HG03342 (cell line): ENCODE data around the gene PGAP3.

Source experiments
- ATAC-seq: cut with Tn5 transposase; IDR thresholded peaks from one replicate; pipeline ENCODE4 v1.9.1; 2021; ENCODE audit warnings: mild to moderate bottlenecking, moderate library complexity; ENCODE audit not compliant: unreplicated experiment

The PGAP3 gene

GRCh38 chr17:39660397-39661385, 27.2 kb downstream of the PGAP3 start:
- ATAC-seq = no peak

- ATAC-seq = no peak
Observed at GRCh38 chr17:39660011-39660360, 27.9 kb downstream of the PGAP3 start.

GRCh38 chr17:39659279-39660010, 28.4 kb downstream of the PGAP3 start:
- ATAC-seq = no peak

GRCh38 chr17:39658760-39659159, 29.1 kb downstream of the PGAP3 start:
- ATAC-seq = no peak

GRCh38 chr17:39658346-39658745, 29.5 kb downstream of the PGAP3 start:
- no peak for ATAC-seq

DNA sequence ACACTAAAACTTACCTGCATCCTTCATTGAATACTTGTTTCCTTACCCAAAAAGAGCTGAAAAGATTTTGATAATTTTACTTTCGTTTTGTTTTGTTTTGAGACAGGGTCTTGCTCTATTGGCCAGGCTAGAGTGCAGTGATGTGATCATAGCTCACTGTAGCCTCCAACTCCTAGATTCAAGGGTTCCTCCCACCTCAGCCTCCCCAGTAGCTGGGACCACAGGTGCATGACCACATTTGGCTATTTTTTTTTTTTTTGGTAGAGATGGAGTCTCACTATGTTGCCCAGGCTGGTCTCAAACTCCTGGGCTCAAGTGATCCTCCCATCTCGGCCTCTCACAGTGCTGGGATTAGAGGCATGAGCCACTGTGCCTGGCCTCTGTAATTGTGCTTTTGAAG, 32.8 kb downstream of the PGAP3 start:
- ATAC-seq = no peak

DNA sequence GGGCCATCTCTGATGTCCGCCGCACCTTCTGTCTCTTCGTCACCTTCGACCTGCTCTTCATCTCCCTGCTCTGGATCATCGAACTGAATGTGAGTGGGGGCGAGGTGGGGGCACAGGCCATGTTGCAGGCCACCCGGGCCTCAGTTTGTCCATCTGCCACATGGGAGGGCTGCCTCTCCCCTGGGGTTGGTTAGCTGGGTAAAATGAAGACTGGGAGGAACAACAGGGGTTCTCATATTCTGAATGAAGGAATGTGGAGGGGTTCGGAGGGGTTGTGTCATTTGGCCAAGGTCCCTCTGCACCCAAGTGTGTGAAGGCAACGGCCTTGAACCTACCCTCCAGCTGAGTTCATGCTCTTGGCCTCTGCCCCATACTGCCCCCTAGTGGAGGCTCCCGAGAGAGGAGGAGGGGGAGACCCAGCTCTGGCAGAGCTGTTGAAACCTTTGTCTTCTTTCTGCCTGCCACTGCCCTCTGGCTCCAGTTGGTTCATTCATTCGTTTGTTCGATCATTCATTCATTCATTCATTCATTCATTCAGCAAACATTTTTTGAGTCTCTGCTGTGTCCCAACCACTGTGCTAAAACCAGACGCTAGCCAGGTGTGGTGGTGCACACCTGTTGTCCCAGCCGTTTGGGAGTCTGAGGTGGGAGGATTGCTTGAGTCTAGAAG, 34.1 kb downstream of the PGAP3 start:
- no peak for ATAC-seq

DNA sequence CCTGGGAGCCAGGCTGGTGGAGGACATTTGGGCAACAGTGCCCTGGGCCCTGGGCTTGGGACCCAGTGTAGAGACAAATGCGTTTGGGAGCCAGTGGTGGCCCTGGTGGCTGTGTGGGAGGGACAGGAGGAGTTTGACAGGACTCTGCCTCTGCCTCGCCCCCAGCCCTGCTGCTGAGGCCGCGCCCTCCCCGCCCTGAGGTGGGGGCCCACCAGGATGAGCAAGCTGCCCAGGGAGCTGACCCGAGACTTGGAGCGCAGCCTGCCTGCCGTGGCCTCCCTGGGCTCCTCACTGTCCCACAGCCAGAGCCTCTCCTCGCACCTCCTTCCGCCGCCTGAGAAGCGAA, 34.6 kb downstream of the PGAP3 start:
- ATAC-seq = no peak

- no peak for ATAC-seq
Observed at GRCh38 chr17:39652587-39653315, 35.1 kb downstream of the PGAP3 start.

DNA sequence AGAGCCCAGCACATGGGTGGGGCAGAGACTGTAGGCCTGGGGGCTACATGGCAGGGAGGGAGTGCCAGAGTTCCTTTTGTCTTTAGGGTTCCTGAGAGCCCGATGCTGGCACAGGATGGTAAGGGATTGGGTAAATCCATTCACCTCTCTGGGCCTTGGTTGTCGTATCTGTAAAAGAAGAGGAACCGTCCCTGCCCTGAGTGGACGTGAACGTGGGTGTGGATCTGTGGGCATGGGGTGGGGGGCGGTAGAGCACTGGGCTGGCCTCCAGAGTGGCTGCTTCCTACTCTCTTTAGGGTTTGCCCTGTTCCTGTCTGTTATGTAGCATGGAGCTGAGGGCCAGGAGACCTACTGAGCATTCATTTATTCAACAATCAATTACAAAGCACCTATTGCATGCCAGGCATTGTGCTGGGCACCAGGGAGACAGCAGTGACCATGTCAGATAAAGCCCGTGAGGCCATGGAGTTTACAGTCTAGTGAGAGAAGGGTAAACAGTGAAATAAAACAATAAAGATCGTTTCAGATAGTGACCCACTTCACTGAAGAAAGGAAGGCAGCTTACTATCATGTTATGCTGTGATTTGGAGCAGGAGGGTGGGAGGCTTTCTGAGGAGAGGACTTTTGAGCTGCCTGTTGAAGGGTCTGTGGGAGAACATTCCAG, 35.8 kb downstream of the PGAP3 start:
- no peak for ATAC-seq

DNA sequence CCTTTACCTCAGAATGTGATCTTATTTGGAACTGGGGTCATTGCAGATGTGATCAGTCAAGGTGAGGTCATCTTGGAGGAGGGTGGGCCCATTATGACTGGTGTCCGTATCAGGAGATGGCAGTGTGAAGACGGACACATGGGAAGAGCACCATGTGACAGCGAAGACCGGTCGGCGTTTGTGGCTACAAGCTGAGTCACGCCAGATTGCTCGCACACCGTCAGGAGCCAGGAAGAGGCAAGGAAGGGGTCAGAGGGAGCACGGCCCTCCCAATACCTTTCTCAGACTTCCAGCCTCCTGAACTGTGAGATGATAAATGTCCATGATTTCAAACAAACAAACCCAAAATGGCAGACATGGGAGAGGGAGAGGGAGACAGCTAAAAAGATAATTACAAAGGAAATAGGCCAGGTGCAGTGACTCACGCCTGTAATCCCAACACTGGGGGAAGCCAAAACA, 37.7 kb downstream of the PGAP3 start:
- ATAC-seq = no peak

- no peak for ATAC-seq
Observed at GRCh38 chr17:39648616-39649366, 39.1 kb downstream of the PGAP3 start.

GRCh38 chr17:39647256-39647655, 40.6 kb downstream of the PGAP3 start:
- ATAC-seq = no peak

DNA sequence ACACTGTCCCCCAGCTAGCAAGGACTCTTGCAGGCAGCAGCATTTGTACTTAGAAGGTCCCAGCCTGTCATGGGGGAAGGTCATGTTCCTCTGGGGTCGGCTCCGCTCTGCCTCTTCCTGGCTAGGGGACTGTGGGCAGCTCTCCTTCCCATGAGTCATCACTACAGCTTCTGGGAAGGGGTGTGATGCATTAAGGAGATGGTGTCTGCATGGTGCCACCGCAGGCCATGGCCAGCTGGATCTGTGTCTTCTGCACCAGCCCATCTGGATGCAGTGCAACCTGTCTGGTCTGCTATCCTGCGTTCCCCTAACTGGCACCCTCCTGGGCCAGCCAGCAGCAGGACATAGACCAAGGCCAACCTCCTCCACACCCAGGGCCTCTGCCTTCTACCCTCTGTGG, 44.6 kb downstream of the PGAP3 start:
- ATAC-seq = no peak

DNA sequence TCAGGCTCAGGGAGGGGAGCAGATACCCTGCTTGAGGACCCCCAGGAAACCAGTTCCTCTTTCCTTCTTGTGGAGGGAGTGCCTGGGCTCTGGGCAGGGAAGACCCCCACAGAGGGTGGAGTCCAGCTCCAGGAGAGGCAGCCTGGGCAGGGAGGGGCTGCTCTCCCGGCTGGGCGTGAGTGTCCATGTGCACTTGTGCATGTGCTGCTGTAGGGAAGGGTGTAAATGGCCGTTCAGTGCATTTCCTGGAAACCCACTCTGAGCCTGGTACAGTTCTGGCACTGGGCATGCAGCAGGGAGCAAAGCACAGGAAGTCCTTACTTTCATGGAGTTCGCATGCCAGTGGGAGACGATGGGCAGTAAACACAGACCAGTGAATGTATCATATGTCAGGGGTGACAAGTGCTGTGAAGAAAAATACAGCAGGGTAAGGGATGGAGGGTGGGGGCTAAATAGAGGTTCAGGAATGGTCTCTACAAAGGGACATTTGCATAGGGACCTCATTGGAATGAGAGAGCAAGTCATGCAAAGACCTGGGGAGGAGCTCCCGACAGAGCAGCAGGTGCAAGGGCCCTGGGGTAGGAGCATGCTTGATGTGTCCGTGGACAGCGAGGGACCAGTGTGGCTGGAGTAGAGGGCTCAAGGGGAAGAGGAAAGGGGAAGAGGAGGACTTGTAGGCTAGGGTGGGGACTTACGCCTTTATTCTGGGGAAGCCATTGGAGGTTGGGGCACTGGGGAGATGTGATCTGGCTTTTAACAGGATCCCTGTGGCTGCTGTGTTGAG, 45.4 kb downstream of the PGAP3 start:
- ATAC-seq = no peak

- no peak for ATAC-seq
Observed at GRCh38 chr17:39641883-39642282, 46.0 kb downstream of the PGAP3 start.

GRCh38 chr17:39641097-39641496, 46.8 kb downstream of the PGAP3 start:
- no peak for ATAC-seq

GRCh38 chr17:39640591-39641031, 47.2 kb downstream of the PGAP3 start:
- ATAC-seq = no peak
